HG02981 (cell line): Measurements from ENCODE around the gene ENPP1.
"Not testable (repeated sequence)": the region's sequence is repeated elsewhere in the genome, so short reads cannot be mapped to it uniquely, and the experiment has no call there.

Experiments
- ATAC-seq: cut with Tn5 transposase; IDR thresholded peaks from one replicate; pipeline ENCODE4 v1.9.1; 2021; ENCODE audit warnings: mild to moderate bottlenecking, moderate library complexity; ENCODE audit not compliant: unreplicated experiment

The ENPP1 gene

GRCh38 chr6:131868836-131869235, 61.0 kb downstream of the ENPP1 start:
- ATAC-seq, result no peak

GRCh38 chr6:131875647-131876046, 67.8 kb downstream of the ENPP1 start:
- ATAC-seq, result no peak

GRCh38 chr6:131876545-131876944, 68.7 kb downstream of the ENPP1 start:
- no peak for ATAC-seq

- ATAC-seq, result no peak
Observed at GRCh38 chr6:131877999-131878789, 70.4 kb downstream of the ENPP1 start.

DNA sequence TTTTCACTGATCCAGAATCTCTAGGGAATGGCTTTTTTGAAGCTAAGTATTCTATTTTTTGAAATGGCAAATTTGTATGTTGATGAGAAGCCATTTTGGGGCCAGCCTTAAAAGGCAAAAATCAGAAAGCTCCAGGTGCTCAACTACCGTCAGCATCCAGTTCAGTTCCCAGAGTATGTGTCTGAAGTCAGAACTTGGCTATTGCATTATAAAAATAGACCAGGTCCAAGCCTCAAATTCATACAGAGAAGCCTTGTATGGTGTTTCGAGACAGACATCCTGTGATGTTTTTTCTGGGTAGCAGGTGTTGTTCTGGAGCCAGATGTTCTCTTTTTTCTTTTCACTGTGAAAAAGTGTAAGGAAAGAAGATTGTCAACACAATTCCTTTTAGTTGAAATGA, 75.2 kb downstream of the ENPP1 start:
- no peak for ATAC-seq

- no peak for ATAC-seq
Observed at GRCh38 chr6:131885237-131885636, 77.4 kb downstream of the ENPP1 start.

DNA sequence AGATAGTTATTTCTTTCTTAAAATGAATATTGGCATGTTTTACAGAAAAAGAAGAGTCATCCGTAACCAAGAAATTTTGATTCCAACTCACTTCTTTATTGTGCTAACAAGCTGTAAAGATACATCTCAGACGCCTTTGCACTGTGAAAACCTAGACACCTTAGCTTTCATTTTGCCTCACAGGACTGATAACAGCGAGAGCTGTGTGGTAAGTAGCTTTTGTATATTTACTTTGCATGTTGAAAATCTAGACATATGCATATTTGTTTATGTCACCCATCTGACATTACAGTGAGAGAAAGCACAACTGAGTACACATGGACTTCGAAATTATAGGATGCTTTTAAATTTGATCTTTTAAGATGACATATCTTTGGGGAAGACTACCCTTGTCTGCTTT, 78.7 kb downstream of the ENPP1 start:
- no peak for ATAC-seq

DNA sequence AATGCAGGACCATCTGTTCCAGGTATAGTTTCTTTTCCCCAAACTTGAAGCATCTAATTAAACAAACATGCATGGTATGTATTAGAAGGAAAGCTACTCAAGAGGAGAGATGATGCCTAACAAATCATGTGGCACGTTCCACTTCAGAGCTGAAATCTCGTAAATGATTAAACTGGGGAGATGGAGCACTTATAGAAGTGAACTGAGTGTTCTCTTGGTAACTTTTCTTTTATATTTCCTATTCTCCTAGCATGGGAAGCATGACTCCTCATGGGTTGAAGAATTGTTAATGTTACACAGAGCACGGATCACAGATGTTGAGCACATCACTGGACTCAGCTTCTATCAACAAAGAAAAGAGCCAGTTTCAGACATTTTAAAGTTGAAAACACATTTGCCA, 82.3 kb downstream of the ENPP1 start:
- ATAC-seq, result no peak

GRCh38 chr6:131893198-131893597, 85.4 kb downstream of the ENPP1 start:
- no peak for ATAC-seq

DNA sequence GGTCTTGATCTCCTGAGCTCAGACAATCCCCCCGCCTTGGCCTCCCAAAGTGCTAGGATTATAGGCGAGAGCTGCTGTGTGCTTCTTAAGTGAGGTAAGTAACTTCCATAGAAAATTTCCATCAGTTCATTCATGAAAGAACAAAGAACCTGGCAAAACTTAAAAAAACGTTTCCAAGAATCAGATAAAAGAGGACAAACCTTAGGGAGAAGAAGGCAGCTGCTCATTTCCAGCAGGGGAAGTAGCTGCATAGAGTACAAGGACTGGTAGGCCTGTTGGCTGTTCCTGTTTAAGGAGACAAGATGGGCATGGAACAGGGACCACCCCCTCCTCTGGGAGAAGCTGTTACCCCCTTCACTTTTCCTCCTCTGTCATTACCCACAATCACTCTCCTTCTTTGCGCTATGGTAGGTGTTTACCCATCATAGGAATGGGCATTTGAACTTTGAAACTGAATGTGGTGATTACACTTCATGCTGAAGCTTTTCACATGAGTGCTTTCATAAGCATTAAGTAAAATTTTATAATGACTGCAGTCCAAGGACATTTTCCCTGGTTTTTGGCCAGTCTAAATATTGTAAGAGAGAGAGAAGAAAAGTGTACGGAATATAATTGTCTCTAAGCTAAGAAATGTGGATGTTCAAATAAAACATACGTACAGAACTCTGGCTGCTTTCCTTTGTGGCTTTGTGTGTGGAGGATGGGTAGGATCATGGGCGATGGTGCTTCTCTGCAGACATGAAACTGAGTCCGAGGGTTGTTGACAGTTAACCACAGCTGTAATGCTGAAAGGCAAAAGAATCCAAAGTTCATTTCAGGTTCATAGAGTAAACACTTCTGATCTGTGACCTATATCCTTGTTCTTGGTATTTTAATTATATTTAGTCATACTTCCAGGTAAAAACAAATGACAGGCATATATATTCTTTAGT, 86.9 kb downstream of the ENPP1 start:
- ATAC-seq, result no peak

DNA sequence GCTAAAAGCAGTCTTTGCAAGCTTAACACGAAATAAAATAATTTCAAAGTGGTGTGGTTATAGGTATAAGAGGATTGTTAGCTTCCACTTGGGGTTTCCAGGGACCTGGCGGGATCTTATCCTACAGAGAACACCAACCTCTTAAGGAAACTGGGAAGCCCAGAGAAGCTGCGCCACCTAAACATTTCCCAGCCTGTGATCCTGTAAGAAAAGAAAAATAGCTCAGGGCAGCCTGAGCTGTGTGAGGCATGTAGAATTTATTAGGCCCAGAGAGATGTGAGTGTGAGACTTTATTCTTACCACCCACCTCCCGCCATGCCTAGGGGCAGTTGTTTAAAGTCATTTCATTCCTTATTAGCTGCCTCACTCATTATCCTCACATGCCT, 89.2 kb downstream of the ENPP1 start:
- ATAC-seq, result no peak

DNA sequence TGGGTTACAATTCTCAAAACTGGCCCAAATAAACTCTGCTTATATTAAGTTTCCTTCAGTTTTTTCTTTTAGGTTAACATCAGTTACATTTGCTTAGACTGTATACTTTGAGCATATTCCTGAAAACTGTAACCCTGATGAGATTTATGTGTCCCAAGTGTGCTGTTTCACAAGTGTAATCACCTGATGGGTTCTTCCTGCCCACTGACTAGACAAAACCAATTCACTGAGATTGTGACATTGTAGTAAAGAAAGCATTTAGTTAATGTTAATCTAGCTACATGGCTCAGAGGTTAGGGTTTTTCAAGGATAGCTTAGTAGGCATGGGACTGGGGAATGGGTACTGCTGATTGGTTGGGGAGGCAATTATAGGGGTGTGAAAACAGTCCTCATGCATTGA, 89.8 kb downstream of the ENPP1 start:
- no peak for ATAC-seq

- no peak for ATAC-seq
Observed at GRCh38 chr6:131898718-131899117, 90.9 kb downstream of the ENPP1 start.

GRCh38 chr6:131900231-131900630, 92.4 kb downstream of the ENPP1 start:
- no peak for ATAC-seq

DNA sequence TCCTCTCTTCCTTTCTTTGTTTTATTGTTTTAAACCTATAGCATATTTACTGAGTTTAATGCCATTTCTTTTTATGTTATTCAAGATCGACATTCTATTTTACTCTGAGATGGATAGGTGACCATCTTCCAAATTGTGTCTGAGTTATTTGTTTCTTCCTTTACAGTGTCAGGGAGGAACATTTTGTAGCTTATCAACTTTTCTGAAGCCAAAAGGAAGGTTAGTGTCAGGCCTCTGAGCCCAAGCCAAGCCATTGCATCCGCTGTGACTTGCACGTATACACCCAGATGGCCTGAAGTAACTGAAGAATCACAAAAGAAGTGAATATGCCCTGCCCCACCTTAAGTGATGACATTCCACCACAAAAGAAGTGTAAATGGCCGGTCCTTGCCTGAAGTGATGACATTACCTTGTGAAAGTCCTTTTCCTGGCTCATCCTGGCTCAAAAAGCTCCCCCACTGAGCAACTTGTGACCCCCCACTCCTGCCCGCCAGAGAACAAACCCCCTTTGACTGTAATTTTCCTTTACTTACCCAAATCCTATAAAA, 93.6 kb downstream of the ENPP1 start:
- ATAC-seq, result not testable (repeated sequence)

GRCh38 chr6:131903734-131904133, 95.9 kb downstream of the ENPP1 start:
- not testable (repeated sequence) for ATAC-seq

- not testable (repeated sequence) for ATAC-seq
Observed at GRCh38 chr6:131908787-131909186, 101.0 kb downstream of the ENPP1 start.

GRCh38 chr6:131909408-131910218, 101.8 kb downstream of the ENPP1 start:
- peak; percentile 98 for ATAC-seq

DNA sequence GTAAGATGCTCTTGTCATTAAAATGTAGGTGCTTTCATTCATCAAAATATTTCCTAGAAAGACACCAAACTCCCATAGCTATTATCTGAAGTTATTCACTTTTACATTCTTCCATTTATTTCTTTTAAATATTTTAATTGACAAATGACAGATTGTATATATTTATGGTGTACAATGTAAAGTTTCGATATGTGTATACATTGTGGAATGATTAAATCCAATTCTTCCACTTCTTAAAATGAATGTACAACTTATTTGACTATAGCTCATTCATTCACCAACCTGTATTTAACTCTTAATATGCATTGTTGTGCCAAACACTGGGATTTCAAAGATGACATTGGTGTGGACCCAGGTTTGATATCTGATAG, 102.4 kb downstream of the ENPP1 start:
- ATAC-seq, result no peak

DNA sequence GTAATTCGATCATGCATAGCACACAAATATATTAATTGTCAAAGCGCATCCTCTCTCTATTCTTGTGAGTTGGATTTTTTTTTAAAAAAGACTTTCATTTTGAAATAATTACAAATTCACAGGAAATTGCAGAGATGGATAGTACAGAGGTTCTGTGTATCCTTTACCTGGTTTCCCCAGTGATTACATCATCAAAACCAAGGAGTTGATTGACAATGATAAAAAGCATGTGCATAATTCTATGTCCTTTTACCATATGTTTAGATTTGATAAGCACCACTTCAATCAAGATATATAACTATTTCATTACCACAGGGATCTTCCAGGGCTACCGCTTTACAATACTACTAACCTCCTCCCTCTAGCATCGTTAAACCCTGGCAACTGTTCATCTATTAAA, 103.1 kb downstream of the ENPP1 start:
- no peak for ATAC-seq

GRCh38 chr6:131911951-131912350, 104.1 kb downstream of the ENPP1 start:
- ATAC-seq, result no peak
